GM21390 (cell line): Measurements from ENCODE around the gene FH.

Source experiments
- ATAC-seq: cut with Tn5 transposase; IDR thresholded peaks from one replicate; pipeline ENCODE4 v1.9.1; 2021; ENCODE audit not compliant: unreplicated experiment

FH gene

DNA sequence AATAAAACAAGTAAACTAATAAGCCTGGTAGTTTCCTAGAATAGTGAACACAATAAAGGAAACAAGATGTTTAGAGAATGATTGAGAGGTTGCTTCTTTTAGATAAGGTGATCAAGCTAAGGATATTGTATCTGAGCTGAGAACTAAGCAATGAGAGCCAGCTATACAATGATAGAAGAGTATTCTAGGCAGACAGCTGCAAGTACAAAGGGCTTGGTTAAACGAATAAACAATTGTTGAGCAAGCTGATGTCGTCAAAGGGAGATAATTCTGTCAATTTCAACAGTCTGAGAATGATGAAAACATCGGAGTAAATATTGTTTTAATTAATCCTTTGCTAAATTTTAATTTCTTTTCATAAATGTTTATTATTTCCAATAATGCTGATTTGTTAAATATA is 5.5 kb upstream of the FH start:
- ATAC-seq, result no peak

DNA sequence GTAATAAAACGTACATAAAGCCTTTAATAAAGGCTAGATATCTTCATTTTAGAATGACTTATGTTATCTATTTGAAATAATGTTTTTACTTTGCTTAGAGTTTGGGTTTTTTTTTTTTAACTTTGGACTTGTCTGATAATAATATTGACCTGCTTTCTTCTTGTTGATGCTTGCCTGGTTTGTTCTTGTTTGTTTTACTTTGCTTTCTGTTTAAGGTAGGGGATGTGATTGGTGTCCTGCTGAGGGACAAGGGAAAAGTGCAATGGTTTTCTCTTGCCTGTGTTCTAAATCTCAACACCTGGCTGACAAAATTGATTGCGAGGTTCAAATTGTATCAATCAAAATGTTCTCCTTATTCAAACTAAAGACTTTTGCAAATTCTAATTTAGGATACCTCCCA is 2.2 kb upstream of the FH start:
- ATAC-seq, result no peak

DNA sequence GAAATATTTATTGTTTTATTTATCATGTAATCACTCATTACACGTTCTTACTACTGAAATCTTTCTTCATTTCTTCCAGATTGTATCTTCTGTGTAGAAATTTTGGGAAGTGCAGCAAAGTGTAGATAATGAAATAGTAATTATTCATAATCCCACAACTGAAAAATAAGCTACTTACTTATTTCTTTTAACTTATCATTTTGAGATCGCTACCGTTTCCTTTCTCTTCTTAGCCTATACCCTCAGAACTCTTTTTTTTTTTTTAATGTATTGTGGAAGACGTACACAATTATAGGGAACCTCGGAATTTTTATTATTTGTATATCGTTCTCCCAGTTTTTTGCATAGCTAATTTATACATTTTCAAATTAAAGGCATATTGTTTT is 518 bp upstream of the FH start:
- no peak for ATAC-seq

DNA sequence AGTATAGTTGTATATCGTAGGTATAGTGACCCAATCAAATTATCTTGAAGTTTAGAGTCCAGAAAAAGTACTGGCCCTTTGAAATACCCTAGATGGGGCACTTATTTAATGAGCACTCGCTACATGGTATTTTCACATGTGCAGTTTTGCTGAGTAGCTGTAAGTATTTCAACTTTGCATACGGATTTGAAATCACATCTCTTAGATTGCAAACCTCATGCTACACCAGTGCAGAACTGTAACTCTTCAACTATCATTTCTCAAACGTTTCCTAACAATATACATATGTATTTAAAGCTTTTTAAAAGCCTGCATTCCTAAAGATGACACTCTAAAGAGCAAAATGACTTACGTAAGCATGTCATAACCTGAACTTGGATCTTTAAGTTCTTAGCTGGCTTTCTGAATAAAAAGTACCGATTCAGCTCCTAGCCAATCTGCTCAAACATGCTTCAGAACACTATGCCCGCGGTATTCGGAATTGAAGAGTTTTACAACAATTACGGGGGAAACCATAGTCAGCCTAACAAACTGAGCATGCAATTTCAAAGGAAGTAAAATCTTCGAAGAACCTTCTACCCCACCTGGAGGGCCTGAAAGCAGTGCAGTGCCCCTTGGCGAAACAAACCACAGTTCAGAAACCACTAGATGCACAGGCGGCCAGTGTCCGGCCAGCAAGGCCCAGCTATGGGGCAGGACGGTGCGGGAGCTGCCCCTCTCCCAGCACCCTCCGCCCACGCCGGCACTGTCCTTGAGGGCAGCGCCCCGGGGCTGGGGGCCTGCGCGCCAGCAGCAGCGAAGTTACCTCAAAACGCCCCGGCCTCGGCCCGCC is 863 bp downstream of the FH start:
- ATAC-seq, result peak; percentile 30

DNA sequence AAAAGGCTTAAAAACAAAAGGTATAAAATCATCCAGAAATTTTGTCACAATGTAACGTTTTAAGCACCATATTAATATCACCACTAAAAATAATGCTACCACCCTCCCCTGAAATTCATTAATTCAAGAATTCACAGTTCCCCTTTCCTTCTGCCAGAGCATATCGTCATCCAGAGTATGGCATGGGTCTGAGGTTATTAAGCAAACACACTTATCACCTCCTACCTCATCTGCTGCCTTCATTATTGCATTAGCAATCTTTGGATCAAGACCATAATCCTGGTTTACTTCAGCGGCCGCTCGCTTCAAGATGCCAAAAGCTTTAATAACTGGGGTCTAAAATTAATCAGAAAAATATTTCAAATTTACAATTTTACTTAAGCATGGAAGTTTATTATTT is 6.2 kb downstream of the FH start:
- no peak for ATAC-seq

DNA sequence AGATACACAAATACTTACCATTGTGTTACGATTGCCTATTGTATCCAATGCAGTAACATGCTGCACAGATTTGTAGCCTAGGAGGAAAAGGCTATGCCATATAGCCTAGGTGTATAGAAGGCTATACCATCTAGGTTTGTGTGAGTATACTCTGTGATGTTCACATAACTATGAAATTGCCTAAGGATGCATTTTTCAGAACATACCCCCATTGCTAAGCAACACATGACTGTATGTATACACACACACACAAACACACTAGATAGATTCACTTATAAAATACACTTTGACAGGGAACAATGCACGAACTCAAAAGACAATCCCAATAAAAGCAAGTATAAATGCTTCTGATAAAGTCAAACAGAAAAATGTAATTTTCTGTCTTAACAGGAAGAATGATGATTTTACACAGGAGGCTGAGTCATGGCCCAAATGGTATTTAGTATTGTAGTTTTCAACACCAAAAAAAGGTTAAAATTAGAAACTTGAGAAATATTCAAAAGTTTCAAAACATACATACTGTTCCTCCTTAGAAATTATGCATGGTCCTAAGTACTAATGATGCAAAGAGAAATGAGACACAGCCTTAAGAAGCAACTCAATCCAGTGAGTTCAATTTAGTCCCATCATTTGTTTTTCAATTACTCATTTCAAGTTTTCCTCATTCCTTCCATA is 12.2 kb downstream of the FH start:
- ATAC-seq, result no peak

DNA sequence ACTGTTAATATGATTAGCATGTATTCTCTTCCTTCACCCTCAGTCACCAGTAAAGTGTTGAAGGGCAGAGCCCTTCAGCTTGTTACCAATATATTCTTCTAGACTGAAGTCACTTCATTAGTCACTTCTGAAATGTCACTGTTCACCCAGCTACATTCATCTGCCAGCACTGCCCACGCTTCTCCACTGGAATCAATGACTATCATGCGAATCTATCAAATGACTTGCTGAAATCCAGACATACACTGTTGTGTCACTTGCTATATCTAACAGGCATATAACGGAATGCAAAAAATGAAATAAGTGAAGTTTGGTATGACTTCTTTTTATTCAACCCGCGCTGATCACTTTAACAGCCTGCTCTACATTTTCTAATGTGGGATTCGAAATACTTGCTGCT is 16.1 kb downstream of the FH start:
- no peak for ATAC-seq

DNA sequence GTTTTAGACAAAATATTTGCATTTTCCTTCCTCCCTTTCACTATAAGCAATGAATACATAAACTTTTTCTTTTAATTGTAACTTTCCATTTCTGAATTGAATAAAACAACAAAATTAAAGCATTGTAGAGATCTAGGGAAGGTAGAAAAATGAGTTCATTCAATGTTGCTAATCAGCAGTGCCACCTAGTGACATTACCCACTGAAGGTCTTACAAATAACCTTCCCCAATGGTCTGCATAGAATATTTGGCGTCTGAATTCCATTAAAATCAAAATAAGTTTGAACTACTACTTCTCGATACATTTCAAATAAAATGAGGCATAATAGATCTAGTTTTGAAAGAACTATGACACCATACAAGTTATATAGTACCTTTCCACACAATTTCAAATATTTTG is 19.6 kb downstream of the FH start:
- no peak for ATAC-seq

DNA sequence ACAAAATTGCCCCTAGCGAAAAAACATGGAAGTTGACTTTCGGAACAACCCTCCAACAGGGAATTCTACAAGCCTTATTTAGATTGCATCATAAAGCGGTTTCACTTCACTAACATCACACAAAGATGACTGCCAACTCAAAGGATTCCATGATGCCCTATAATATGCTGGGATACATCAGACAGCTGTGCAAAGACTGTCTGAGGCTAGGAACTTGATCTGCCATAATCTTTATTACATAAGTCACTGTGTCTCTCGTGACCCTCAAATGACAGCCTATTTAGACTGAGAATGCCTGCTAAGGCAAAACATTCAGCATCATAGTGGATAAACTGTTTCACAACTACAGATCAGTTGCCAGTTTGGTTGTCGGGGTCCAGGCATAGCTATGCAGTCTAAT is 23.8 kb downstream of the FH start:
- ATAC-seq, result no peak

DNA sequence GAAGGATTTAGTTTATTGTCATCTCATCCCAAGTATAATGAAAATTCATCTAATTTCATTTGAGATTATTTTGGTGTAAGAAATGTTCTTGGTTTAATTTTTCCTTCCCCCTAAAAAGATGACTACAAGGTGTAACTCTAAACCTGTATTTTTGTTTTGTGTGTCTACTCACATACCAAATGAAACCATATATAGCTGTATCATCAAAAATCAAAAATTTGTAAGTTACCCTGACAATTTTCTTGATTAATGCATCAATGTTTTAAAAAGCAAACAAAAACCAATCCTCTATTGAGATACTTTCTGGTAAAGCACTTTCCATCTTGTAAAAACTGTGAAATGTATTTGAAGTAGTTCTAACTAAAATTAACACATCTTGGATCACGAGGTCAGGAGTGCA is 30.8 kb downstream of the FH start:
- no peak for ATAC-seq

DNA sequence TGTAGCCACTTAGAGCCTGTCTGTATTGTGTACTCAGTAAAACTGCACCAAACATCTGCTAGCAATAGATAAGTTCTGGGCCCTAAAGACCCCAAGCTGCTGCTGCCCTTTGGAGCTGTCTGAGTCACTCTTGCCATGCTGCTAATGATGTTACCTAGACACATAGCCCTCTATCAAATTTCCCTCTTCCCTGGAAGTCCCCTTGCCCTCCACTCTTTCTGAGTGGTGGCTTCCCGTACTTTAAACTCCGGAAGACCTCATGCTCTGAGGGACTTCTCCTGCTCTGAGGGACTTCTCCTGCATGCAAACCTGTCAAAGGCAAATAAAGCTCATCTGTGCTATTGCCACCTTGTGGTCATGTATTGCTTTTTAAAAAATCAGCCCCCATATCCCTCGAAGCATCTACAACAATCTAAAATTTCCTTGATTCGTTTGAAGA is 34.0 kb downstream of the FH start:
- peak; percentile 58 for ATAC-seq

DNA sequence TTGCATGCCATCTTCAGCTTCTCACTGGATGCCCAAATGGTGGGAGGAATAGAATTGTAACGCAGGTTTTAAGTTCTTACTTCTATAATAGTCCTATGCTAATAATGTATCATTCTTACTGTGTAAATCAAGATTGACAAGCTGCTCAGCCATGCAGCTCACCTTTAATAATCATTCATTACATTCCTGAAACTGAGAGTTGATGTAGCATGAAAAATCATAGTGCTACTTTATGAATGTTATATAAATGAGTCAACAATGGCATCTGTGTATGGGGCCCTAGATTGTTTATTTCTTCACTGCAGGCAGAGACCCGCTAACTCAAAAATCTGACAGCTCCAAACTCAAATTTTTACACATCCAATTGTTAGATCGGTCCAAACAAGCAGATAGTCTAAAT is 34.4 kb downstream of the FH start:
- ATAC-seq, result peak; percentile 71

DNA sequence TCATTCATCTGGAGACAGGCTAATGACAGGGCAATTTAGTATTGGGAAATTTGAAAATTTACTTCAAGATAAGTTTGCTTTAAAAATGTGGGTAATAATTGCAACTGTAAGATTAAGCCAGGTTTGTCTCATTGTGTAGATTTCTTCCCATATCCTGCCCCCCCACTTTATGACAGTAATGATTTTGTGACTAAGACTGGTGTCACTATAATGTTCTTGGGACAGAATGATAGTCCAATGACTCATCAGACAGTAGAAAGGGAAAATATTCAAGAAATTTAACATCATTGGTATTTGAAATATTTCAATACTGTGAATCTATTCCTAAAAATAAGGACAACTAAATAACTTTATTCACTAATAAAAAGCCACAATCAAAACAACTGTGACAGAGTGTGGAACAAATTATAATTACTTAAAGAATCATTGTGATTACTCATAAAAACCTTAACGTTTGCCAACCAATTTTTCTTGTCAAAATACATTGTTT is 36.7 kb downstream of the FH start:
- no peak for ATAC-seq

DNA sequence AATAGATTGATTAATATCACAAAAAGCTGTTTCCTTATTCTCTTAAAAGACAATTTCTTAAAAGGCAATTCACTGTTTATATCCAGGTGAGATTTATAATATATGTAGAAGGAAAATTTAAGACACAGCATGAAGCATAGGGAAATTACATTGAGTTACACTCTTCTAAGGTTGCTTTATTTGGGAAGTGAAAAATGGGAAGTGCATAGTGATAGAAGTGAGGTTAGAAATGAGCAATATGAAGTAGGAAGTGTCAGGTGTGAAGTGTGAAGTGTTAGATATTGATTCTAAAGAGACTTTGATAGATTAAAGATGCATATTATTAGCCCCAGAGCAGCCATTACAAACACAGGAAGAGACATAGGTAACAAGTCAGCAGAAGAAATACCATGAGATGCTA is 40.3 kb downstream of the FH start:
- ATAC-seq, result no peak

DNA sequence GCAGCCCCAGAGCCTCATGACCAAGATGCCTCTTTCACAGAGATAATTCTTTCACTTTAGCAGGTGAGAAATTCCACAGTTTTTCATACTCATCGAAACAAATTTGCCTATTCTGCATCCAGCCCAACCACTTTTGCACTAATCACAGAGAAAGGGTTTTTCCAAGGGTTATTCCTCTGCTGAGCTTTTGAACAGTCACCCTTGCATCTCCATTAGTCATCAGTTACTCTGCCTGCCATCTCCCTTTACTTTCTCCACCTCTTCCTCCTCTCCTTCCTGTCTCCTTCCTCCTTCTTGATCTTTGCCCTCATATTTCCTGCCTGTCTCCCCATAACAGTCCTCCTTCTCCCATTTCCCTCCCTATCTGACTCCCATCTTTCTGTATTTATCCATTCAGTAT is 43.9 kb downstream of the FH start:
- no peak for ATAC-seq

DNA sequence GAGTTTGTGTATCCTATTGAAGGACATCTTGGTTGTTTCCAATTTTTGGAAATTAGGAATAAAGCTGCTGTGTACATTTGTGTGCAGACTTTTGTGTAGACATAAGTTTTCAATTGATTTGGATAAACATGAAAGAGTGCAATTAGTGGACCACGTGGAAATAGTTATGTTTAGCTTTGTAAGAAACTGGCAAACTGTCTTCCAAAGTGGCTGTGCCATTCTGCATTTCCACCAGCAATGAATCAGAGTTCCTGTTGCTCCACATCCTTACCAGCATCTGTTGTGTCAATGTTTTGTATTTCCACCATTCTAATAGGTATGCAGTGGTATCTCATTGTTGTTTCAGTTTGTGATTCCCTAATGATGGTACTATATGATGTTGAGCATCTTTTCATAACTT is 46.5 kb downstream of the FH start:
- no peak for ATAC-seq

DNA sequence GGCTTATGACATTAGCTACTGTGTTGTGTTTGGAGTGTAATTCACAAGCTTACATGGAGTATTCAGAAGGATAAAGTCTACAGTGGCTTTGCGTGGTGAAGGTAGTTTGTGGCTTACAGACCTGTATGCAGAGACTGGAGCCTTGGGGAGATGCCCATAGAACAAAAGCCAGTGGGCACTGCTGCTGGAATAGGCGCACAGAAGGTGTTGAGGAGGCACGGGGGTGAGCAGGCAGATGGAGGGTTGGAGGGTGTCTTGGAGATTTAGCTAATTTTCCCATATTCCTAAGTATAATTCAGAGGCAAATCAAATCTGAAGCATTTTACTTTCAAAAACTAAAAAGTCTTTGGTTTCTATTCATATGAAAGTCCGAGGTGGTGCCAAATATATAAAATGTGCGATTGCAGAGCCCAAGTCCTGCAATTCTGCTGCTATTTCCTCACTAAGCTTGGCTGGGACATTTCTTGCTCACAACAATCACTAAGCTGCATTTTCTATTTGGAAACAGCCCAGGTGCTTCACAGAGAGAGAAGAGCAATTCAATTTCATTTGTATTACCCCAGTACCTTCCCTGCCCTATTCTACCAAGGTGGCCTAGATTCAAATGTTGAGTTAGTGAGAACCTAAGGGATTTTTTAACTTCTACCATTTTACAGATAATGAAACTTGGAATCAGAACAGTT is 48.5 kb downstream of the FH start:
- ATAC-seq, result no peak

DNA sequence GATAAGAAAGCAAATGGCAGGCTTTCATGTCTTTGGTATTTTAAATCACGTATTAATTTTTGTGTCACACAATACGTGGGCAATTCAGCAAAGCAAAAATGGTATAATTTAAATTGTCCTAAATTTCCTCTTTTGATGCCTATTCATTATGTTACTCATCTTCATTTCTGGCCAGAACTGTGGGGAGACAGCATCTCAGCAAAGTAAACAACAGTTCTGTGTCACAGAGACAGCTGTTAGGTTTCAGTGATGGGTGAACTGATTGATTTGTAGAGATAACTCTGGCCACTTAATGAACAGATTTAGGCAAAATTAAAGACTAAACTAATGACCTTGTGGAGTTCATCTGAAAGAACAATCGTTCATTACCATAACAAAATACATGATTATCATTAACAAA is 49.2 kb downstream of the FH start:
- ATAC-seq, result no peak

DNA sequence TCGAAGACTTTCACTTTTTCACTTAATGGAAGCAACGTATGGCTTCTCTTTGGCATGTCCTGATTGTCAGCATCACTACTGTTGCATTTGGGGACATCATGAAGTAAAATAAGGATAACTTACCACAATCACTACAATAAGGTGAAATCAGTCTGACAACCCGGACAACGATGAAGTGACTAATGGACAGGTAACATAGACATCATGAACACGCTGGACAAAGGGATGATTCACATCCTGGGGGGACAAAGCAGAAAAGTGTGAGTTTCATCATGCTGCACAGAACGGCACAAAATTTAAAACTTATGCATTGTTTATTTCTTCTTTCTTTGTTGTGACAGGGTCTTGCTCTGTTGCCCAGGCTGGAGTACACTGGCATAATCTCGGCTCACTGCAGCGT is 53.9 kb downstream of the FH start:
- no peak for ATAC-seq

DNA sequence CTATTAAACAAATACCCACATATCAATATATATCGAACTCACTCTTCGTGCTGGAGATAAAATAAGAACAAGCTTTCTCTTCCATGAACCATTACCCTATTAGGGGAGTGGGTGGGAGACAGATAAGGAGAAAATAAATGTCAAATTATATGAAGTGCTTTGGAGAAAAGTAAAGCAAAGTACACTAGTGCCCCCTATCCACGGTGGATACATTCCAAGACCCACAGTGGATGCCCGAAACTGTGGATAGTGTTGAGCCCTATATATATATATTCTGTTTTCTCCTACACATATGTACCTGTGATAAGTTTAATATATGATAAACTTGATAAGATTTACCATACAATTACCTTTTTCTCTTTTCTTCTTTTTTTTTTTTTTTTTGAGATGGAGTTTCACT is 54.6 kb downstream of the FH start:
- ATAC-seq, result no peak

DNA sequence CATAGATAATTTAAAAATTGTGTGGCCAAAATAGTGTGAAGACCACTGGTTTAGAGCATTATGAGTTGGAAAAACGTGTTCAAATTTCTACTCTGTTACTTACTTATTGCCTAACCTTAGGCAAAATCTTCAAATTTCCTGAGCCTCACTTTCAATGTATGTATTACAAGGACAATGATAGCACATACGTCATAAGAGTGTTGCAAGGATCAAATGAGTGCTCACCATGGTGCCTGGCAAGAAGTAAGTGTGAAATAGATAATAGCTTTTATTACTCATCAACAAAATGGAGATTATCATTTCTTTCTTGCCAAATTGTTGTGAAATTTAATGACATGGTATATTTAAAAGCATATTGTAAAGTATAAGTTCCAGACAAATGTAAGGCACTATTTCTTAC is 57.2 kb downstream of the FH start:
- ATAC-seq, result no peak
